ENCODE measurements around the gene IL10RA.
"Not testable (repeated sequence)": the region's sequence is repeated elsewhere in the genome, so short reads cannot be mapped to it uniquely, and the experiment has no call there.

IL10RA gene

DNA sequence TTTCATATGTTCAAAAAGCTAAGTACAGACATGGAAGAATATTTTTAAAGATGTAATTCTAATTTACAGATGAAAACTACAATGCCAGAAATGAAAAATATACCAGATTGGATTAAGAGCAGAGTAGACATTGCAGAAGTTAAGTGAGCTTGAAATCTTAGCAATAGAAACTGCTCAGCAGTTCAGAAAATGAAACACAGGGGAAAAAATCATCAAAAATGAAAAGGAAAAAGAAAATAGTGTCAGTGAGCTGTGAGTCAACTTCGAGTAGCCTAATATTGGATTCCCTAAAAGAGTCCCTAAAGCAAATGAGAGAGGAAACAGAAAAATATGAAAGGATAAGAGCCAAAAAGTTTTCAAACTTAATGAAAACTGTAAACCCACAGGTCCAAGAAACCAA is 25.8 kb upstream of the IL10RA start:
- FAIRE-seq, result no peak
- no peak for DNase-seq (ENCODE audit: extremely low spot score, insufficient read length, low read depth)

DNA sequence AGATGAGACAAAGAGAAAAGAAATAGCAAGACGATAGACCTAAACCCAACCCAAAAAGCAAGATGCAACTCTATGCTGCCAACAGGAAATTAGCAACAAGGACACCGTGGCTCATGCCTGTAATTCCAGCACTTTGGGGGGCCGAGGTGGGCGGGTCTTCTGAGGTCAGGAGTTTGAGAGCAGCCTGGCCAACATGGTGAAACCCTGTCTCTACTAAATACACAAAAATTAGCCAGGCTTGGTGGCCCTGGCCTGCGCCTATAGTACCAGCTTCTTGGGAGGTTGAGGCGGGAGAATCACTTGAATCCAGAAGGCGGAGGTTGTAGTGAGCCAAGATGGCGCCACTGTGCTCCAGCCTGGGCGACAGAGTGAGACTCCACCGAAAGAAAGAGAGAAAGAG is 24.3 kb upstream of the IL10RA start:
- DNase-seq (ENCODE audit: extremely low spot score, insufficient read length, low read depth) (no peak), FAIRE-seq (no peak)

DNA sequence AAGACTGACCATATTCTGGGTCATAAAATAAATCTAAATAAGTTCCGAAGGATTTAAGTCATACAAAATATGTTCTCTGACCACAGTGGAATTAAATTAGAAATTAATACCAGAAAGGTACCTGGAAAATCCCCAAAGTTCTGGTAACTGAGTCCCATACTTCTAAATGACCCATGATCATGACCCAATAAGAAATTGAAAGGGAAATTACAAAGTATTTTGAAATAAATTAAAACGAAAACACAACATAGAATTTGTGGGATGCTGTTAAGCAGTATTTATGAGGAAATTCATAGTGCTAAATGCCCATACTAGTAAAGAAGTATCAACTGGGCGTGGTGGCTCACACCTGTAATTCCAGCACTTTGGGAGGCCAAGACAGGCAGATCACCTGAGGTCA is 23.4 kb upstream of the IL10RA start:
- FAIRE-seq (no peak), DNase-seq (ENCODE audit: extremely low spot score, insufficient read length, low read depth) (no peak)

DNA sequence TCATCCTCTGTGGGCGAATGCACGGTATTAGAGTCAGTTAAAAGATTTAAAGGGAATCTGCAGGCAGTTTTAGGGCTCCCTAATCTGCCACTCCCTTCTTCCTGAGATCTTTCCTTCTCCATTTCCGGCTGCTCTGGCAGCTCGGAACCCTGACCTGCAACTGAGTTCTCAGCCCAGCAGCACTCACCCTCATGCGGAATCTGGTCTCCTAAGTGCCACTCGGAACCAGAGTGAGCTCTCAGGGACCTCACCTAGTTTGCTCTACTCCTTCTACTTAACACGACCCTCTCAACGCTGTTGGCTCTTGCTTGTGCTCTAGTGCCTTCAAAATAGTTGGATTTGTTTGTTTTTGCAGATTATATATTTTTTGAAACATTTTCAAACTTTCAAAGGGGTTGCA is 19.3 kb upstream of the IL10RA start:
- FAIRE-seq (no peak), DNase-seq (ENCODE audit: extremely low spot score, insufficient read length, low read depth) (no peak)

DNA sequence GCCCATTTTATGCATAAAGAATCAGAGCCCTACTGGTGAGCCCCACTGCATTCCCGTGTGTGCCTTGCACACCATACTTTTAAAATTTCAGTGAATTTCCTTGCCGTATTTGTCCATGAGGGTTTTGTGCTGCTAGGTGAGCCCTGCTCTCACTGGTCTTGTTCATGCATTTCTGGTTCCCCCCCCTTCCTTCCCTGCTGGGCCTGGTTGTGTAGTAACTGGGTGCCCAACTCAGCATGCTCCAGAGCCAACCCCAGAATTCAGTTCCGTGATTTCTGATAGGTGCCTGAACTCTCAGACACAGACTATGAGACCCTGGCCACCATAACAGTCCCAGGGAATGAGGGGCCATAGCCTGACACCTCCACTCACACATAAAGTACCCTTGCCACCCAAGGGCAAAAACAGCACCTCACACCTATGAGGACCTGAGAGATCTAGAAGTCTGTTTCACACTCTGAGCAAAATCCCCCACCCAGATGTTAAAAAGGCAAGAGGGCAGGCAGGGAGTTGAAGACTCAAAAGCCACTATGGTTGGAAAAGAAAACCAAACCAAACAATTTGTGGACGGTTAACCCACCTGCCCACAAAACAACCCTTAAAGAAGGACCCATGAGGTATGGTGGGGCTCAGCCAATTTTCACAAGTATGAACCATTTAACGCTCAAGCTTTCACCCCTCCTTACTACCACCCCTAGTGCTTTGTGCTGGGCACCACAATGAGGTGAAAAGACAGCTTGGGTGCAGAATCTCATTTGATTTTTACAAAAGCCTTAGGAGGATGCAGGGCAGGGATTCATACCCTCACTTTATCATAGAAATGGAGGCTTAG is 16.8 kb upstream of the IL10RA start:
- FAIRE-seq (no peak), DNase-seq (ENCODE audit: extremely low spot score, insufficient read length, low read depth) (no peak)

DNA sequence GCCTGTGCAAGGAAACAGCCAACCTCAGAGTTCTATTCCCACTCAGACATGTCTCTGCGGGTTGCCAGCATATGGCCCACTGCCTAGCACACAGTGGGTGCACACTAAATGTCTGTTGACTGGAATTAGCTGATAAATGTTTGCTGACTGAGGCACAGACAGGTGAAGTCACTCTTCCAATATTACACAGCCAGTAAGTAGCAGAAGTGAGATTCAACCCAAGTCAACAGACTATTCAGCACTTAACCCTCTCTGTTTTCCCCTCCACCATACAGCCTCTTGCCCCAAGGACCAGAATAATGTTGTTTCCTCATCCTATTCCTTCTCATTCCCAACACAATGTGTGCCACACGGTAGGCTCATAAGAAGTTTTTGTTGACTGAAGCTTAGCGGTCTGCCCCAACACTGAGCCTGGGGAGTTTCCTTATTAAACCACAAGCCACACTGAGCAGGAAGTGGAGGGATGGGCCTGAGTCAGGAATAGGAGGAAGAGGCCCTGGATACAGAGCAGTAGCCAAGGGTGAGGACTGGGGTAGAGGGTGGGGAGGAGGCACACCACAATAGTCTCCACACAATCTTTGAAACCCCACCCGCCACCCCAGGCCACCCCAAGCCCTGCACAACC is 15.7 kb upstream of the IL10RA start:
- DNase-seq (ENCODE audit: extremely low spot score, insufficient read length, low read depth) (no peak), FAIRE-seq (peak; percentile 26)

DNA sequence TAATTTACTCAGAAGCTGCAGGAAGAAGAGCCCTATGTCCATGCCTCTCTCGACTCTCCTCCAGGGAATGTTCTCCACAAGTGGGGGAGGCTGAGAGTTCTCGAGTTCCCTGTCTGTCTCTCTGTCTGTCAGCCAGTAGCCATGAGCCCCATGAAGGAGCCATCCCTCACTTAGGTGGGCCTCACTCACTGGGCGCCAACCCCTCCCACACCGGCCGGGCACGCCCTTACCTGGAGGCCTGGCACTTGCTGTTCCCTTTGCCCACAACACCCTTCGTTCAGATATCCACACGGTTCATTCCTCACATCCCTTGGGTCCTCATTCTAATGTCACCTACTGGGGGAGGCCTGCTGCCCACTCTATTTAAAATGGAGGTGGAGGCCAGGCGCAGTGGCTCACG is 14.2 kb upstream of the IL10RA start:
- DNase-seq (ENCODE audit: extremely low spot score, insufficient read length, low read depth) (no peak), FAIRE-seq (no peak)

DNA sequence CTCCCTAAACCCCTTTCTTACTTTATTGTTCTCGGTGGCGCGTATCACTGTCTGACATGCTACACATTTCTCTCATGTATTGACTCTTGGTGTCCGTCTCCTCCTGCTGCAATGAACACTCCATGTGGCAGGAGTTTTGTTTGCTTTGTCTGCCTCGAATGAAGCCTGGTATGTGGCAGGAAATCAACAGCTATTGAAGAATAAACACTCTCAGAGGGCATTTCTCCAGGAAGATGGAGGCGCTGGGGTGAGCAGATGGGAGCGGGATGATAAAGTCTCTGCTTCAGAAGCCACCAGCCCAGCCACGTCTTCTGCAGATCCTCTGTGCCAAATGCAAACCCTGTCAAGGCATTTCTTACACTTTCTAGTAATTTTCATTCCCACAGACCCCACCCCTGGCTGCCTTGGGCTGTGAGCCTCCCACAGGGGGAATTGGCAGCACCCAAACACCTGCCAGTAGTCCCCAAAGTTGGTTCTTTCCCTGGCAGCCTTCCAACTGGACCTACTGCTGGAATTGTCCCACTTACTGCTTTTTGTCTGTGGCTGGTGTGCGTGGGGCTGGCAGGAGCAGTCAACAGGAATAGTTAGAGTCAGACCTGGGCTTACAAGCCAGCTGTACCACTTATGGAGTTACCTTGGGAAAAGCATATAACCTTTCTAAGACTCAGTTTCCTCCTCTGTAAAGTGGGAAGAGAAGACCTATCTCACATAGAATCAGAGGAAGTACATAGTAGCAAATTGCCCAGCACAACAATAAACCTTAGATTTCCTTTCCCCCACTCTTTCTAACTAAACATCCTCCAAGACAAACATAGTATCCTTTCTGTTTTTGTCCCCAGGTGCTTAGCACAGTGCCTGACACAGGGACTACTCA is 13.3 kb upstream of the IL10RA start:
- DNase-seq (ENCODE audit: extremely low spot score, insufficient read length, low read depth) (no peak), FAIRE-seq (no peak)

DNA sequence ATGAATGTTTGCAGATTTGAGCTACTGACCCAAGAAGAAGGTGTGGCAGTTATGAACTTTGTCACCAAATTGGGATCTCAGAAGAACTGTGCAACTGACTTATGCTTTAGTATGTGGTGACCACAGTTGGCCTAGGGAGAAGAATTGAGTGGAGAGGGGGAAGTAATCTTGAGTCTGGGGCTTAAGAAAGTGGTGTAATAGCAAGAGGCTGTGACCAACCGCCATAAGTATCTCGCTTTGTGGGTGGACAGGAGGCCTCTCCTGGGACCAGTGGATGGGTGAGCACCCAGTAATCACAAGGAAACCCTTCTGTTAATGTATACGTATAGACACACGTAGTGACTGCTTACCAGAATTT is 12.7 kb upstream of the IL10RA start:
- FAIRE-seq (no peak), DNase-seq (ENCODE audit: extremely low spot score, insufficient read length, low read depth) (no peak)

DNA sequence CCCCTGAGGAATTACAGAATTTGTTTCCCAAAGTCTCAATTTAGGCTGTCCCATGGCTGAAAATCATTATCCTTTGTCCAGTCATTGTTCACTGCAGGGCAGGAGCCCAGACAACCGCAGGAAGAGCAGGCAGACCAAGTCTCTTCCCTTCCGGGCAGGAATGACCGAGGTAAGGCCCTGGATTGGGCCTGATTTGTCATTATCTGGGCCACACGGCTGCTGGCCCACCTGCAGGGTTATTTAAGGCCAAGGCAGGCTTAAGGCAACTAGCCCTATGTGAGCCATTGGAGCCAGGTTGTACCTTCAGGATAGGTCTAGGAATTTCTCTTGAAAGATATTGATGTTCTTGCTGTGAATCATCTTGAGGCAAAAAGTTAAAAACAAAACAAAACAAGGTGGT is 9.7 kb upstream of the IL10RA start:
- FAIRE-seq (no peak), DNase-seq (ENCODE audit: extremely low spot score, insufficient read length, low read depth) (no peak)

DNA sequence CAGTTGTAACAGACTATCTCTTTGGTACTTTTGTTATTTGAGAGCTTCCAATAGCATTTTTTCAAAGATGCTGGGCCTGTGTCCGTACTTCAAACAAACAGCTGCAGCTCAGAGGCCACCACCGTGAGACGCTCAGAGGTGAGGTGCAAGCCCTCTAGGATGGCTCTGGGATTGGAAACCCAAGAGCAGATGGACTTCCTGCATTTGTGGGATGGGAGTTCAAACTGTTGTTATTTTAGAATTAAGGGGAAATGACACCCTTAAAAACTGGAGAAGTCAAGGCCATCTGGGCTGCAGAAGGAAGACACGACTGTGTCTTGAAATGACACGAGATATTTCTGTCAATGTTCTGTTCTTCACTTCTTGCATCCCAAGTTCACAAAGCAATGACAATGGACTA is 9.2 kb upstream of the IL10RA start:
- no peak for FAIRE-seq
- no peak for DNase-seq (ENCODE audit: extremely low spot score, insufficient read length, low read depth)

DNA sequence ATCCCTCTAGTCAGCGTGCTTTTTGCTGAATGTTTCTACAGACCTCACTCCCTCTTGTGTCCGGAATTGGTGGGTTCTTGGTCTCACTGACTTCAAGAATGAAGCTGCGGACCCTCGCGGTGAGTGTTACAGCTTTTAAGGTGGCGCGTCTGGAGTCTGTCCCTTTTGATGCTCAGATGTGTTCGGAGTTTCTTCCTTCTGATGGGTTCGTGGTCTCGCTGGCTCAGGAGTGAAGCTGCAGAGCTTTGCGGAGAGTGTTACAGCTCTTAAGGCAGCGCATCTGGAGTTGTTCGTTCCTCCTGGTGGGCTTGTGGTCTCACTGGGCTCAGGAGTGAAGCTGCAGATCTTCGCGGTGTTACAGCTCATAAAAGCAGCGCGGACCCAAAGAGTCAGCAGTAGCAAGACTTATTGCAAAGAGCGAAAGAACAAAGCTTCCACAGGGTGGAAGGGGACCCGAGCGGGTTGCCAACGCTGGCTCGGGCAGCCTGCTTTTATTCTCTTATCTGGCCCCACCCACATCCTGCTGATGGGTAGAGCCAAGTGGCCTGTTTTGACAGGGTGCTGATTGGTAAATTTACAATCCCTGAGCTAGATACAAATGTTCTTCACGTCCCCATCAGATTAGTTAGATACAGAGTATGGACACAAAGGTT is 8.5 kb upstream of the IL10RA start:
- FAIRE-seq; DNase-seq (ENCODE audit: extremely low spot score, insufficient read length, low read depth): not testable (repeated sequence)

DNA sequence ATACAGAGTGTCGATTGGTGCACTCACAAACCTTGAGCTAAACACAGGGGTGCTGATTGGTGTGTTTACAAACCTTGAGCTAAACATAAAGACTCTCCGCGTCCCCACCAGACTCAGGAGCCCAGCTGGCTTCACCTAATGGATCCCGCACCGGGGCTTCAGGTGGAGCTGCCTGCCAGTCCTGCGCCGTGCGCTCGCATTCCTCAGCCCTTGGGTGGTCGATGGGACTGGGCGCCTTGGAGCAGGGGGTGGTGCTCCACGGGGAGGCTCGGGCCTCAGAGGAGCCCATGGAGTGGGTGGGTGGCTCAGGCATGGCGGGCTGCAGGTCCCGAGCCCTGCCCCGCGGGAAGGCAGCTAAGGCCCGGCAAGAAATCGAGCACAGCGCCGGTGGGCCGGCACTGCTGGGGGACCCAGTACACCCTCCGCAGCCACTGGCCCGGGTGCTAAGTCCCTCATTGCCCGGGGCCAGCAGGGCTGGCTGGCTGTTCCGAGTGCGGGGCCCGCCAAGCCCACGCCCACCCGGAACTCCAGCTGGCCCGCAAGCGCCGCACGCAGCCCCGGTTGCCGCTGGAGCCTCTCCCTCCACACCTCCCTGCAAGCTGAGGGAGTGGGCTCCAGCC is 7.8 kb upstream of the IL10RA start:
- not testable (repeated sequence) for DNase-seq (ENCODE audit: extremely low spot score, insufficient read length, low read depth); FAIRE-seq

DNA sequence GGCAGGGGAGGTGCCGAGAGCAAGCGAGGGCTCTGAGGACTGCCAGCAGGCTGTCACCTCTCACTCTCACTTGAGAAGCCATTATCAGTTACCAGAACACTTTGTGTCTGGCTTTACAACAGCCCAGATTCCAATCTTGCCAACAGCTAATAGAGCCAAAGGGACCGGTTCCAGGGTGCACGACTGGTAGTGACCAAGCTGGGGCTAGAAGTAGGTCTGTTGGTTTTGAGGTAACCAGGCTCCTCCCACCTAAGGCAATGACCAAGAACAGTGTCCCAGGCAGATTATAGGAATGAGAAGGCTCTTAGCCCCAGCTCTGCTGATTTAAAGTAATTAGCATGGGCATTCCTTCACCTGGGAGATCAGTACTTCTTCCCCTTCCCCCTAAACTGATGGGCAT is 7.2 kb upstream of the IL10RA start:
- DNase-seq (ENCODE audit: extremely low spot score, insufficient read length, low read depth), result no peak
- no peak for FAIRE-seq

DNA sequence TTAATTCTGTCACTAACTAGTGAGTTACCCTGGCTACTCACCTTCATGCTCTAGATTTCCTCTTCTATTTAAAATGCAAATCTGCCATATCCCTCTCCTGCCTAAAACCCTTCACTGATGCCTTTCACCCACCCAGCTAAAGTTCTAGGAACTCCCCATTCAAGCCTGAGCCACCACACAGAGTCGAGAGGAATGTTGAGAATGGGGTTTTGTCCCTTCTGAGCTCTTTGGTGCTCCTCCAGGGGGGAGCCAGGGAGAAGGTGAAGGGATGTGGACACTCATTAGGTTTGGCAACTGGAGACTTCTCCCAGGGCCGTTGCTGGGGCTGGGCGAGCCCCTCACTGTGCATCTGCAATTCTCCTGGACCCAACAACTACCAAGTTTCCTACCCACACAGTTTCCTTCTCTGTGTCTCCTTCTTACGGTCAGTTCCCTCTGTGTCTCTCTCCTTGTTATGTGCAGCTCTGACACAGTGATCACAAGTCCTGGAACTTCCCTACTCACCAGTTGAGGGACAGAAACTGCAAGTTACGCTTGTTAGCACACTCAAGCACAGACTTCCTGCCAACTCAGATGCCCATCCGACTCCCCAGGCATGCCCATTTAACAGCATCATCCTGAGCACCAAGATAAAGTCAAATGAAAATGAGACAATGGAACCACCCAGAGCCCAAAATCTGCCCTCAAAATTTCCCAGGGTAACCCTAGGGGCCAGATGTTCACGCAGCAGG is 6.5 kb upstream of the IL10RA start:
- FAIRE-seq, result peak; percentile 71
- no peak for DNase-seq (ENCODE audit: extremely low spot score, insufficient read length, low read depth)

DNA sequence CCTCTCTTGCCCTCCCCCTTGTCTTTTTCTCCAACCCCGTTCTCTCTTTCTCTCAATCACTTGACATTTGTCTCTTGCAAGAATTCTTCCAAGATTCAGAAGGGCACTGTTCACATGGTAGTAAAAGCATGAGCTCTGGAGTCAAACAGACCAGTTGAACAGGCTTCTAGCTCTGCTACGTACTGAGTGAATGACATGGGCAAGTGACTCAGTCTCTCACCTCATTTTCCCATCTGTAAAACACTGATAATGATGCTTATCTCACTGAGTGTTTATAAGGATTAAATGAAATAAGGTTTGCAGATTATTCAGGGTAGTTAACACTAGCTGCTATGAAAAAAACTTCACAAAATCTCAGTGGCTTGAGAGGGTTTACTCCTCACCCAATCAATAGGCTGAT is 5.9 kb upstream of the IL10RA start:
- FAIRE-seq (no peak), DNase-seq (ENCODE audit: extremely low spot score, insufficient read length, low read depth) (no peak)

DNA sequence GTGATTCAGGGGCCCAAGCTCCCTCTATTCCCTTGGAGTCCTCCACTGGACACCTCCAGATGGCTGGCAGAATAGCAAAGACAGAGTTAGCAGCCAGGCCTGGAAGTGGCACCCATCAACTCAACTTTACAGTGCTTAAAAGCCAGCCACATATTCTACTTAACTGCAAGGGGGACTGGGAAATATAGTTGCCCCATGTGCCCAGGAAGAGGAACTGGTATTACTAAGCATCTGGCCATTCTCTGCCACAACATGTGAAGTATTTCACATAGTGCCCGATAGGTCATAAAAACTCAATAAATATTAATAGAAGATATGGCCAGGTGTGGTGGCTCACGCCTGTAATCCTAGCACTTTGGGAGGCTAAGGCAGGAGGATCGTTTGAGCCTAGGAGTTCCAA is 5.5 kb upstream of the IL10RA start:
- no peak for DNase-seq (ENCODE audit: extremely low spot score, insufficient read length, low read depth)
- FAIRE-seq, result no peak

DNA sequence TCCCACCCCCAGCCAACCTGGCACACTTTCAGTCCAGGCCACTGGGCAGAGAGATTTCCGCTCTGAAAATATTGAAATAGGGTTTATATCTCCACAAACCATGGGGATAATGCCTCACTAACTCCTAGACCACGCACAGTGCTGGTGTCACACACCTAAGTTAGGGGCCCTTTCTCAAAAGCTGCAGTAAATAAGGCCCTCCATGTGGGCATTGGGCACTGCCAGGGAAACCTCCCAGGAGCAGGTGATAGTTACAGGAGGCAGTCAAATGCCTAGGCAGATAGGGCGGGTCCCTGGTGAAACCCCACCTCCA is 3.1 kb upstream of the IL10RA start:
- DNase-seq (ENCODE audit: extremely low spot score, insufficient read length, low read depth) (no peak), FAIRE-seq (no peak)

DNA sequence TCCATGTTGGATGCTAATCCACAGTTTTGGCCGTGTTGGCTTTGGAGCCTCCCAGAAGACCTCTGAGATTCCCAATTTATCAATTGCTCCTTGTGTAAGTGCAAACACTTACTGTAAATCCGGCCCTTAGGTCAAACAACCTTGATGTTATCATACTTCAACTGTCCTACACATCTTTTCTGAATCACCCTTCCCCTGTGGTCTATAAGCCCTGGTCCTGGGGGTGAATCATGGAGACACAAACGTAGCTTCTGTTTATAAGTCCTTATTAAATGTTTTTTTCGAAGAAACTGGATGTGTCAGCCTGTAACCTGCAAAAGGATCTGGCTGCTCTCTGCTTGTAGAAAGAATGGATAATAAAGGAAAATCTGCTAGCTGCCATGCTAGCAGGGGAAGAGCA is 1.7 kb upstream of the IL10RA start:
- FAIRE-seq, result no peak
- no peak for DNase-seq (ENCODE audit: extremely low spot score, insufficient read length, low read depth)
